EH (cell line): ENCODE data around the gene OR8B4.
"Not testable (repeated sequence)": the region's sequence is repeated elsewhere in the genome, so short reads cannot be mapped to it uniquely, and the experiment has no call there.

ENCODE experiments used
- DNase-seq: peaks from one replicate; pipeline ENCODE4 v3.0.0-alpha.2; 2015; ENCODE audit warnings: low read depth

OR8B4 gene

GRCh38 chr11:124424384-124424921, at the start of gene OR8B4:
TSS of gene OR8B4 (minus strand) at chr11:124424871. CDS start at chr11:124424871, 0 bp downstream.
- no peak for DNase-seq

- DNase-seq: no peak
Measured at GRCh38 chr11:124474079-124474478, 49.4 kb upstream of the OR8B4 start.

- no peak for DNase-seq
Measured at GRCh38 chr11:124473476-124473875, 48.8 kb upstream of the OR8B4 start.

GRCh38 chr11:124470561-124471227, 46.0 kb upstream of the OR8B4 start:
- DNase-seq: no peak

GRCh38 chr11:124467381-124467927, 42.8 kb upstream of the OR8B4 start:
- no peak for DNase-seq

GRCh38 chr11:124465368-124465767, 40.7 kb upstream of the OR8B4 start:
- no peak for DNase-seq

GRCh38 chr11:124463990-124464389, 39.3 kb upstream of the OR8B4 start:
- DNase-seq: no peak

- no peak for DNase-seq
Measured at GRCh38 chr11:124463324-124463723, 38.7 kb upstream of the OR8B4 start.

GRCh38 chr11:124460459-124460858, 35.8 kb upstream of the OR8B4 start:
- DNase-seq: no peak

- not testable (repeated sequence) for DNase-seq
Measured at GRCh38 chr11:124459379-124459778, 34.7 kb upstream of the OR8B4 start.

GRCh38 chr11:124454552-124454951, 29.9 kb upstream of the OR8B4 start:
- no peak for DNase-seq

GRCh38 chr11:124446916-124447315, 22.2 kb upstream of the OR8B4 start:
- no peak for DNase-seq

GRCh38 chr11:124445646-124446150, 21.0 kb upstream of the OR8B4 start, which contains the start of gene OR8B8:
TSS of gene OR8B8 (minus strand) at chr11:124445696. CDS start at chr11:124441085, 4,611 bp downstream.
- DNase-seq: no peak

- no peak for DNase-seq
Measured at GRCh38 chr11:124442847-124443246, 18.2 kb upstream of the OR8B4 start.

GRCh38 chr11:124442442-124442841, 17.8 kb upstream of the OR8B4 start:
- no peak for DNase-seq

GRCh38 chr11:124441519-124441918, 16.8 kb upstream of the OR8B4 start:
- DNase-seq: no peak

GRCh38 chr11:124441081-124441480, 16.4 kb upstream of the OR8B4 start:
- no peak for DNase-seq

- DNase-seq: no peak
Measured at GRCh38 chr11:124440608-124441007, 15.9 kb upstream of the OR8B4 start.

- DNase-seq: no peak
Measured at GRCh38 chr11:124434699-124435098, 10.0 kb upstream of the OR8B4 start.

GRCh38 chr11:124429599-124429998, 4.9 kb upstream of the OR8B4 start:
- DNase-seq: no peak

- no peak for DNase-seq
Measured at GRCh38 chr11:124421043-124421442, 3.6 kb downstream of the OR8B4 start.

GRCh38 chr11:124415356-124415923, 9.2 kb downstream of the OR8B4 start:
- DNase-seq: peak; percentile 43

- DNase-seq: no peak
Measured at GRCh38 chr11:124409906-124410305, 14.8 kb downstream of the OR8B4 start.
